Esophagus muscularis mucosa (tissue), 4 donors: ENCODE data around the gene ZFYVE1. TPM values are rescaled to one million over a fixed set of nuclear protein-coding genes. Genes with fewer than 3 reads are reported as not detected.

Experiments
- DNase-seq: peaks from one replicate; pipeline ENCODE4 v3.0.0-alpha.2; 2017; ENCODE audit errors: extremely low spot score
- H3K27ac ChIP-seq, 4 donors: fragments of 200-600 bp; sonication (generic); replicated peaks in 1 of 4; 1 replicate in 3 of 4; 2 replicates in 1 of 4; pipeline ENCODE4 v1.5.1; 2016 to 2019; ENCODE audit warnings: mild to moderate bottlenecking in 1 of 4
- H3K27me3 ChIP-seq, 4 donors: fragments of 200-600 bp; sonication (generic); one replicate each; pipeline versions ENCODE4 v1.5.1 to v1.6.0; 2016 to 2019
- H3K36me3 ChIP-seq, 4 donors: fragments of 200-600 bp; sonication (generic); one replicate each; pipeline ENCODE4 v1.5.1; 2016 to 2019
- H3K4me1 ChIP-seq, 4 donors: fragments of 200-600 bp; sonication (generic); one replicate each; pipeline ENCODE4 v1.5.1; 2016 to 2019
- H3K4me3 ChIP-seq, 4 donors: fragments of 200-600 bp; sonication (generic); 1 replicate in 2 of 4; 2 replicates in 2 of 4; pipeline ENCODE4 v1.5.1; 2016 to 2019; ENCODE audit warnings: mild to moderate bottlenecking in 4 of 4, moderate library complexity in 1 of 4
- H3K9me3 ChIP-seq, 4 donors: fragments of 200-600 bp; sonication (generic); 1 replicate in 3 of 4; 2 replicates in 1 of 4; pipeline ENCODE4 v1.5.1; 2016 to 2019
- CTCF ChIP-seq, 3 experiments: fragments of 200-600 bp in 2 of 3; fragments of 450-650 bp in 1 of 3; sonication (generic) in 2 of 3; IDR thresholded peaks; one replicate each; pipeline ENCODE4 v1.5.1; 2017 to 2019; ENCODE audit warnings: antibody characterized with exemption in 3 of 3, mild to moderate bottlenecking in 2 of 3, moderate library complexity in 1 of 3
- EP300 ChIP-seq: sonication (generic); formaldehyde crosslinking; IDR thresholded peaks from one replicate; pipeline ENCODE4 v1.6.1; 2017; ENCODE audit warnings: antibody characterized with exemption
- POLR2A ChIP-seq: fragments of 450-650 bp; IDR thresholded peaks from one replicate; pipeline ENCODE4 v1.6.1; 2017; ENCODE audit warnings: antibody characterized with exemption, moderate library complexity, mild to moderate bottlenecking, low read depth
- POLR2AphosphoS5 ChIP-seq, 2 donors: sonication (generic); formaldehyde crosslinking; IDR thresholded peaks; one replicate each; pipeline ENCODE4 v1.6.1; 2017; ENCODE audit warnings: antibody characterized with exemption in 2 of 2
- WGBS: methylation state at CpG from one replicate; pipeline ENCODE4 v1.1.5; 2018; 5-methylcytosine and 5-hydroxymethylcytosine counted together
- intact Hi-C: fragments of 100-400 bp; cut with DNase I; formaldehyde crosslinking; loops from one replicate; pipeline ENCODE4 v1.15.1; 2023
- total RNA-seq, 4 donors: library from RNA; depleted of rRNA; stranded (reverse); fragments of >200 nt; gene quantifications; one replicate each; pipeline versions ENCODE4 v1.1.0 to v1.2.1, GENCODE V29; 2016

ZFYVE1 gene
- total RNA-seq, 4 donors from 2014 or later, result 18.4 to 26.6 (median 24.1) TPM

- intact Hi-C loops, result loop anchor here (2.0 kb wide), 1 partner anchor 31 kb away; the partner anchor contains the start of gene RBM25
- DNase-seq, result no peak
Measured at GRCh38 chr14:73027984-73028383, 1.1 kb upstream of the ZFYVE1 start.

GRCh38 chr14:73027546-73027945, 640 bp upstream of the ZFYVE1 start:
- TF ChIP-seq POLR2A, result no peak
- TF ChIP-seq CTCF (IDR thresholded peaks at IDR 0.05), result no peak
- TF ChIP-seq POLR2AphosphoS5 (IDR thresholded peaks at IDR 0.05), result no peak
- no peak for TF ChIP-seq EP300
- intact Hi-C loops, result loop anchor here (2.0 kb wide), 1 partner anchor 31 kb away; the partner anchor contains the start of gene RBM25
- Histone ChIP-seq H3K9me3 (no peaks in the 10 kb centered on the region), H3K27me3 (no peaks in the 10 kb centered on the region), H3K27ac (peak overlapping the region; percentile 23 to 91 (median 90)), H3K4me3 (peak overlapping the region; percentile 71 to 88 (median 82)), H3K4me1 (peaks cover 25 to 40% (median 39%) of the 10 kb centered on the region in 4 donors), H3K36me3 (peaks cover 8 to 18% (median 14%) of the 10 kb centered on the region in 4 donors)
- no peak for DNase-seq
- WGBS, result 55% methylated on average over 3 of the region's 3 CpGs

More at GRCh38 chr14:73027984-73028383, 1.1 kb upstream of the ZFYVE1 start:
- Histone ChIP-seq H3K36me3 (peaks cover 8 to 14% (median 12%) of the 10 kb centered on the region in 4 donors), H3K4me1 (peaks cover 20 to 37% (median 35%) of the 10 kb centered on the region in 4 donors), H3K4me3 (no peak overlapping the region), H3K27ac (no peak overlapping the region), H3K27me3 (no peaks in the 10 kb centered on the region), H3K9me3 (no peaks in the 10 kb centered on the region)
- TF ChIP-seq CTCF (IDR thresholded peaks at IDR 0.05) (no peak), POLR2AphosphoS5 (IDR thresholded peaks at IDR 0.05) (no peak), POLR2A (no peak), EP300 (no peak)

- Histone ChIP-seq H3K36me3 (peaks cover 8 to 25% (median 16%) of the 10 kb centered on the region in 4 donors), H3K4me1 (peaks cover 35 to 52% (median 51%) of the 10 kb centered on the region in 4 donors), H3K9me3 (no peaks in the 10 kb centered on the region), H3K27ac (peak overlapping the region; percentile 87 to 91 (median 90)), H3K4me3 (peak overlapping the region; percentile 71 to 88 (median 82)), H3K27me3 (no peaks in the 10 kb centered on the region)
- TF ChIP-seq CTCF (IDR thresholded peaks at IDR 0.05) (no peak), POLR2A (no peak), POLR2AphosphoS5 (IDR thresholded peaks at IDR 0.05) (no peak), EP300 (no peak)
- intact Hi-C loops, result loop anchor here (2.0 kb wide), 1 partner anchor 32 kb away; the partner anchor contains the start of gene RBM25
- 4% methylated on average over 14 of the region's 21 CpGs for WGBS
- no peak for DNase-seq
Measured at GRCh38 chr14:73026243-73026844, 562 bp downstream of the ZFYVE1 start.

- Histone ChIP-seq H3K27ac (peak overlapping the region in 1 of 4 donors; percentile 91), H3K4me3 (peak overlapping the region; percentile 71 to 88 (median 82)), H3K36me3 (peaks cover 8 to 32% (median 23%) of the 10 kb centered on the region in 4 donors), H3K4me1 (peaks cover 35 to 60% (median 53%) of the 10 kb centered on the region in 4 donors), H3K9me3 (no peaks in the 10 kb centered on the region), H3K27me3 (no peaks in the 10 kb centered on the region)
- intact Hi-C loops, result no loop called here
- TF ChIP-seq POLR2AphosphoS5 (IDR thresholded peaks at IDR 0.05) (no peak), EP300 (no peak), POLR2A (no peak), CTCF (IDR thresholded peaks at IDR 0.05) (no peak)
- 81% methylated on average over 3 of the region's 3 CpGs for WGBS
- DNase-seq, result no peak
Measured at GRCh38 chr14:73025544-73025943, 1.4 kb downstream of the ZFYVE1 start.
